ENCODE results near the gene NDUFB2.
"Not testable (repeated sequence)": the region's sequence is repeated elsewhere in the genome, so short reads cannot be mapped to it uniquely, and the experiment has no call there.

The NDUFB2 gene

DNA sequence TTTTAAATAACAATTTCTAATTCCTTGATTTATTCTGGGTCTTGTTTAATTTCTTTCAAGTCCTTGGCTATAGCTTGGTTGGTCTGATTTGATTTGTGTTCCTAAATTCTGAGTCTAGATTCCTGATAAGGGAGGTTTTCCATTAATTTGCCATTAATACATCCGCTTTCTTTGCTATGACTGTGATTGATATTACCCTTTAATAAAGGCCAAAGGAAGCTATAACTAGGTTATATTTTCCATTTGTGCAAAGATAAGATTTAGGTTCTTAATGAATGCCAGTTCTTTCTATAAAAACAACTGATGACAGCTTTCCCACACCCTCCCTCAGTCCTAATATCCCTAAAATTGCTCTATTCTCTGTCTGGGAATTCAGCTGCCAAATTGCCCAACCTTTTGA is 28.2 kb downstream of the NDUFB2 start:
- H3K4me3 ChIP-seq (ENCODE audit: low read length), result no peak overlapping the region
- no peak for DNase-seq (ENCODE audit: low read depth)
- no peak for TF ChIP-seq CTCF (IDR thresholded peaks at IDR 0.05; ENCODE audit: insufficient read depth, low read depth, low read length, missing control alignments)

GRCh38 chr7:140726281-140726680 is 29.8 kb downstream of the NDUFB2 start:
- H3K4me3 ChIP-seq (ENCODE audit: low read length), result no peak overlapping the region
- DNase-seq (ENCODE audit: low read depth), result no peak
- TF ChIP-seq CTCF (IDR thresholded peaks at IDR 0.05; ENCODE audit: insufficient read depth, low read depth, low read length, missing control alignments), result peak; percentile 37

- no peak for DNase-seq (ENCODE audit: low read depth)
- no peak overlapping the region for H3K4me3 ChIP-seq (ENCODE audit: low read length)
- no peak for TF ChIP-seq CTCF (IDR thresholded peaks at IDR 0.05; ENCODE audit: insufficient read depth, low read depth, low read length, missing control alignments)
Measured at GRCh38 chr7:140732416-140732815, 35.9 kb downstream of the NDUFB2 start.

DNA sequence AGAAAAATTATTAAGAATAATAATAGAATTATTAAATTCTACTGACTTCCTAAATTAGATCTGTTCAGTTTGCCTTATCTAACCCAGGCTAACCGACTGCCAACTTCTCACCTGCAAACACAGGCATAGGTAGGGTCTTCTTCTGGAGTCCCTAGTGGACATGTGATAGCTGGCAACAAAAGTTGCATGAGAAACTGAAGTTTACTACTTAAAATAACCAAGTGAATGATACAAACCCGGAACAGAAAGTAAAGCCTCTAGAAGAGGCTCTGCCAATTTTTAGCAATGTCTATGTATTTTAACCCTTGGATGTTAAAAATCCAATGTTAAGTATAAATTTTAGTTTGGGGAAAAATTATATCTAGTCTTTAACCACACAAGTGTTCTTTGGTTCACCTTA is 37.6 kb downstream of the NDUFB2 start:
- H3K4me3 ChIP-seq (ENCODE audit: low read length), result no peak overlapping the region
- no peak for DNase-seq (ENCODE audit: low read depth)
- no peak for TF ChIP-seq CTCF (IDR thresholded peaks at IDR 0.05; ENCODE audit: insufficient read depth, low read depth, low read length, missing control alignments)

GRCh38 chr7:140734729-140735128 is 38.2 kb downstream of the NDUFB2 start:
- no peak overlapping the region for H3K4me3 ChIP-seq (ENCODE audit: low read length)
- no peak for DNase-seq (ENCODE audit: low read depth)
- no peak for TF ChIP-seq CTCF (IDR thresholded peaks at IDR 0.05; ENCODE audit: insufficient read depth, low read depth, low read length, missing control alignments)

DNA sequence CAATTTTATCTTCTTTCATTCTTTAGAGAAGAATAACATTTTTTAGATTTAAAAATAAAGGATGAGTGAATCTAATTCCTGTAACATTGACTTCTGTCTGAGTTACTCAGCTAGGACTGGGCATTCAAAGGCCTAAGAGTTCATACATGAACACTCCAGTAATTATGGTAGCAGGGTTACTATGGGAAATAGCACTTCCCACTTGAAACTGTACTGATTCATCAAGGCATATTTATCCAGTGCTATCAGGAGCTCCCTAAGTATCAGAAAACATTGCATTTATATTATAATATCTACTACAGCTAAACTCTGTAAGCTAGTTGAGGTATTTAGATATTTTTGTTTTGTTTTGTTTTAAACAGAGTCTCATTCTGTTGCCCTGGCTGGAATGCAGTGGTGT is 41.8 kb downstream of the NDUFB2 start:
- no peak for TF ChIP-seq CTCF (IDR thresholded peaks at IDR 0.05; ENCODE audit: insufficient read depth, low read depth, low read length, missing control alignments)
- DNase-seq (ENCODE audit: low read depth), result no peak
- H3K4me3 ChIP-seq (ENCODE audit: low read length), result no peak overlapping the region

DNA sequence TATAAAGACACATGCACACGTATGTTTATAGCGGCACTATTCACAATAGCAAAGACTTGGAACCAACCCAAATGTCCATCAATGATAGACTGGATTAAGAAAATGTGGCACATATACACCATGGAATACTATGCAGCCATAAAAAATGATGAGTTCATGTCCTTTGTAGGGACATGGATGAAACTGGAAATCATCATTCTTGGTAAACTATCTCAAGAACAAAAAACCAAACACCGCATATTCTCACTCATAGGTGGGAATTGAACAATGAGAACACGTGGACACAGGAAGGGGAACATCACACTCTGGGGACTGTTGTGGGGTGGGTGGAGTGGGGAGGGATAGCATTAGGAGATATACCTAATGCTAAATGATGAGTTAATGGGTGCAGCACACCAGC is 46.7 kb downstream of the NDUFB2 start:
- H3K4me3 ChIP-seq (ENCODE audit: low read length), result not testable (repeated sequence)

DNA sequence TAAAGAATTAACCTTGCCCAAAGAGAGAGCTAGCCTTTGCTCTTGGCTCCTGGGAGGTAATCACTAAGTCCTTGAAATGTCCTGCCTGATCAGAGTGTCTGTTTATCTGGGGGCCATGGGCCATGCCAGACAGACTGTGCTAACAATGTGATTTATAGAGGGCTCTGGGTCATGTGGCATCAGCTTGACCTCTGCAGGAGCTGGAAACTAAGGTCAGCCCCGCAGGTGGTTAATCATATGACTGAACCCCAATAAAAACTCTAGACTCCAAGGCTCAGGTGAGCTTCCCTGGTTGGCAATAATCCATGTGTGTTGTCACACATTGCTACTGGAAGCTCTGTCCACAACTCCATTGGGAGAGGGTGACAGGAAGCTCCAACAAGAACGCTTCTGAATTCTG is 47.5 kb downstream of the NDUFB2 start:
- no peak for DNase-seq (ENCODE audit: low read depth)
- TF ChIP-seq CTCF (IDR thresholded peaks at IDR 0.05; ENCODE audit: insufficient read depth, low read depth, low read length, missing control alignments), result no peak

More for the DNA sequence above, 46.7 kb downstream of the NDUFB2 start:
- not testable (repeated sequence) for DNase-seq (ENCODE audit: low read depth)

More for the DNA sequence above, 47.5 kb downstream of the NDUFB2 start:
- H3K4me3 ChIP-seq (ENCODE audit: low read length), result no peak overlapping the region
